ENCODE measurements around the gene GRK4.
"Not testable (repeated sequence)": the region's sequence is repeated elsewhere in the genome, so short reads cannot be mapped to it uniquely, and the experiment has no call there.

Gene GRK4

GRCh38 chr4:2931512-2932301 lies 31.7 kb upstream of the GRK4 start:
- no peak for DNase-seq

- no peak for DNase-seq
Measured at GRCh38 chr4:2932321-2932950, 30.9 kb upstream of the GRK4 start.

- DNase-seq = no peak
Measured at GRCh38 chr4:2932951-2933565, 30.3 kb upstream of the GRK4 start.

GRCh38 chr4:2933566-2934076 lies 29.8 kb upstream of the GRK4 start:
- DNase-seq = no peak

GRCh38 chr4:2934077-2934812 lies 29.1 kb upstream of the GRK4 start:
- no peak for DNase-seq

GRCh38 chr4:2934813-2935761 lies 28.3 kb upstream of the GRK4 start:
- peak; percentile 97 for DNase-seq

GRCh38 chr4:2935762-2936743 lies 27.3 kb upstream of the GRK4 start:
- peak; percentile 46 for DNase-seq

GRCh38 chr4:2936773-2937145 lies 26.6 kb upstream of the GRK4 start:
- DNase-seq = no peak

GRCh38 chr4:2937146-2937857 lies 26.1 kb upstream of the GRK4 start:
- no peak for DNase-seq

- no peak for DNase-seq
Measured at GRCh38 chr4:2937986-2938385, 25.4 kb upstream of the GRK4 start.

- not testable (repeated sequence) for DNase-seq
Measured at GRCh38 chr4:2938411-2938810, 25.0 kb upstream of the GRK4 start.

GRCh38 chr4:2938906-2939305 lies 24.5 kb upstream of the GRK4 start:
- no peak for DNase-seq

GRCh38 chr4:2939383-2940243 lies 23.8 kb upstream of the GRK4 start:
- no peak for DNase-seq

GRCh38 chr4:2940267-2941137 lies 22.9 kb upstream of the GRK4 start:
- no peak for DNase-seq

GRCh38 chr4:2941138-2942036 lies 22.0 kb upstream of the GRK4 start:
- DNase-seq = no peak

- no peak for DNase-seq
Measured at GRCh38 chr4:2942037-2942531, 21.3 kb upstream of the GRK4 start.

All from activated T-cell treated with anti-CD3 and anti-CD28 coated beads for 4 hours (primary cell).